ENCODE data around the gene CCDC184.
"Not testable (repeated sequence)": the region's sequence is repeated elsewhere in the genome, so short reads cannot be mapped to it uniquely, and the experiment has no call there.

The CCDC184 gene

DNA sequence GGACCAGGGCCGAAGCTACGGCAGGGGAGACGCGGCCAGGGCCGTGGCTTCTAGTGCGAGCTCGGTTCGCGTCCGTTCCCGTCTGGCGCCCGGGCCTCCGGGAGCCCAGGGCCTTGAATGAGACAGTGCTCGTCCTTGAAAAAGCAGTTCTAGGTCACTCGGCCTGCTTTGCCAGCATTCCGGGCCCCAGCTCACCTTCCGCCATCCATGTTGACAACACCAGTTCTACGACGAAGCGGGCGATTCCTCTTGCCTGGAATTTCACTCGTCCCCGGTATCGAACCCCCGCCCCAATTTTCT, 15.2 kb downstream of the CCDC184 start:
- no peak for TF ChIP-seq ZFX (IDR thresholded peaks at IDR 0.05)
- TF ChIP-seq, protein P1, sequence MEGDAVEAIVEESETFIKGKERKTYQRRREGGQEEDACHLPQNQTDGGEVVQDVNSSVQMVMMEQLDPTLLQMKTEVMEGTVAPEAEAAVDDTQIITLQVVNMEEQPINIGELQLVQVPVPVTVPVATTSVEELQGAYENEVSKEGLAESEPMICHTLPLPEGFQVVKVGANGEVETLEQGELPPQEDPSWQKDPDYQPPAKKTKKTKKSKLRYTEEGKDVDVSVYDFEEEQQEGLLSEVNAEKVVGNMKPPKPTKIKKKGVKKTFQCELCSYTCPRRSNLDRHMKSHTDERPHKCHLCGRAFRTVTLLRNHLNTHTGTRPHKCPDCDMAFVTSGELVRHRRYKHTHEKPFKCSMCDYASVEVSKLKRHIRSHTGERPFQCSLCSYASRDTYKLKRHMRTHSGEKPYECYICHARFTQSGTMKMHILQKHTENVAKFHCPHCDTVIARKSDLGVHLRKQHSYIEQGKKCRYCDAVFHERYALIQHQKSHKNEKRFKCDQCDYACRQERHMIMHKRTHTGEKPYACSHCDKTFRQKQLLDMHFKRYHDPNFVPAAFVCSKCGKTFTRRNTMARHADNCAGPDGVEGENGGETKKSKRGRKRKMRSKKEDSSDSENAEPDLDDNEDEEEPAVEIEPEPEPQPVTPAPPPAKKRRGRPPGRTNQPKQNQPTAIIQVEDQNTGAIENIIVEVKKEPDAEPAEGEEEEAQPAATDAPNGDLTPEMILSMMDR (conservative IDR thresholded peaks at IDR 0.05): no peak
- no peak overlapping the region for H3K27ac ChIP-seq

DNA sequence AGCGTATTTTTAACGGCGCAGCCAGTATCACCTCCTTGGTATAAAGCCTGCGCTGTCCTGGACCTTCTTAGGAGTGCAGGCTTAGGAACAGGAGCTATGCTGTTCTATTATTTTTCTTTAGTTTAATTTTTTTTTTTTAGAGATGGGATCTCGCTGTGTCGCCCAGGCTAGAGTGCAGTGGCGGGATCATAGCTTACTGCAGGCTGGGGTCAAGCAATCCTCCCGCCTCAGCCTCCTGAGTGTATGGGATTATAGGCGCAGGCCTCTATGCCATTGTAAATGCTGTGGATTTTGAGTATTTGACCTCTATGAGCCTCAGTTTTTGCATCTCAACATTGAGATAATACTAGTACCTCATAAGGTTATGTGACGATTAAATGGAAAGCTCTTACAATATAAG, 15.5 kb downstream of the CCDC184 start:
- TF ChIP-seq ZFX (IDR thresholded peaks at IDR 0.05): no peak
- TF ChIP-seq, protein P1 (conservative IDR thresholded peaks at IDR 0.05): no peak
- no peak overlapping the region for H3K27ac ChIP-seq

DNA sequence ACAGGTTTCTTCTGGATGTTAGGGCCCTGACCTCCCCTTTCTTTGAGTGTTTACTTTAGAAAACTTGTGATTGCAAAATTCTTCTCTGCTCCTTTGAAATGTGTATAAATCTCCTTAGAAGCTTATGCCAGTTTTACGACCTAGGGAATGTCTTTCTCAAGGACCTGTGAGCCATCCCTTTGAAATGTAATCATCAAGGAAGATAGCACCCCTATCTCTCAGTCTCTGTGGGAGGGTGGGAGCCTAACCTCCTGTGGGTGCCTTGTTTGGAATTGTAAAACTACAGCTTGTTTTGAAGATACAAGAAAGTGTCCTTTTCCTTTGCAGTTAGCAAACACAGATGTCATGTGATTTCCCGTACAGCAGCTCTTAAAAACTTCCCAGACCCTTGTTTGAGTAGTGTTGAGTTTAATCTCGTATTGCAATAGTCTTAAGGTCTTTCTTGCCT, 16.4 kb downstream of the CCDC184 start:
- no peak overlapping the region for H3K27ac ChIP-seq
- no peak for TF ChIP-seq ZFX (IDR thresholded peaks at IDR 0.05)
- TF ChIP-seq, protein P1 (conservative IDR thresholded peaks at IDR 0.05): no peak

DNA sequence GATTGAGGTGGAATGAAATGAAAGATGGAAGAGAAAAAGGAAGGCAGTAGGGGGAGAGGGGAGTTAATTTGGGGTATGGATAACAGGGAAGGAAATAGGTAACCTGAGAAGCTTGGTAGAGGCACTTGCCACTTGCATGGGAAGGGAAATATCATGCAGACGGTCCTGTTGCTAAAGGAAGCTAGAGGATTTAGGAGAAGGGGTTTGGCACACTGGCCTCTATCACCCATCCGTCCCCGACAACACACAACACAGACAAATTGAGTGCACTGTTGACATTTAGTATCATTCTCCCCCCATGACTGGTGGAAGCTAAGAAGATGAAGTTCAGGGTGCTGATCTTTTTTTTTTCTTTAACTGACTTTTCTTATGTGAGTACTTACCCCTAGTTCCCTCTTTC, 17.6 kb downstream of the CCDC184 start:
- TF ChIP-seq, protein P1 (conservative IDR thresholded peaks at IDR 0.05): no peak
- TF ChIP-seq ZFX (IDR thresholded peaks at IDR 0.05): no peak
- H3K27ac ChIP-seq: no peak overlapping the region

DNA sequence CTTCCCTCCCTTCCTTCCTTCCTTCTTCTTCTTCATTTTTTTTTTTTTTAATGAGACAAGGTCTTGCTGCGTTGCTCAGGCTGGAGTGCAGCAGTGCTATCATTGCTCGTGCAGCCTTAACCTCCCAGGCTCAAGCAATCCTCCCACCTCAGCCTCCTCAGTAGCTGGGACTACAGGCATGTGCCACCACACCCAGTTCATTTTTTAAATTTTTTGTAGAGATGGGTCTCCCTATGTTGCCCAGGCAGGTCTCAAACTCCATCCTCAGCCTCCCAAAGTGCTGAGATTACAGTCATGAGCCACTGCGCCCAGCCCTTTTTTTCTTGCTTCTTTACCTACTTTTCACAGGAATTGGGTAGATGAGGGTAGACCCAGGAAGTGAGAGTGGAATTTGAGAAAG, 18.1 kb downstream of the CCDC184 start:
- no peak overlapping the region for H3K27ac ChIP-seq
- TF ChIP-seq, protein P1 (conservative IDR thresholded peaks at IDR 0.05): no peak
- TF ChIP-seq ZFX (IDR thresholded peaks at IDR 0.05): no peak

DNA sequence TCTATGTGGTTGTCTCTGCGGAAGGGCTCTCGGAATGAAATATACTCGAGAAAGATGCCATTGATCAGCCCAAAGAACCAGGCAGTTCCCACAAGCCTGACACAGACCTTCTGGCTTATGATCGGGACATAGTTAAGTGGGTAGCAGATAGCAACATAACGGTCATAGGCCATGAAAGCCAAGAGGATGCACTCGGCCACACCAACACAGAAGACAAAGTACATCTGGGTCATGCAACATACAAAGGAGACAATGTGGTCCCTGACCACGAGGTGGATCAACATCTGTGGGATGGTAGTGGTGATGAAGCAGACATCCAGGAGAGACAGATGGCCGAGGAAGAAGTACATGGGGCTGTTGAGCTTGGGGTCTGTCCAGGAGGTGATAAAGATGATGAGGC, 19.3 kb downstream of the CCDC184 start:
- TF ChIP-seq, protein P1 (conservative IDR thresholded peaks at IDR 0.05): no peak
- TF ChIP-seq ZFX (IDR thresholded peaks at IDR 0.05): no peak

DNA sequence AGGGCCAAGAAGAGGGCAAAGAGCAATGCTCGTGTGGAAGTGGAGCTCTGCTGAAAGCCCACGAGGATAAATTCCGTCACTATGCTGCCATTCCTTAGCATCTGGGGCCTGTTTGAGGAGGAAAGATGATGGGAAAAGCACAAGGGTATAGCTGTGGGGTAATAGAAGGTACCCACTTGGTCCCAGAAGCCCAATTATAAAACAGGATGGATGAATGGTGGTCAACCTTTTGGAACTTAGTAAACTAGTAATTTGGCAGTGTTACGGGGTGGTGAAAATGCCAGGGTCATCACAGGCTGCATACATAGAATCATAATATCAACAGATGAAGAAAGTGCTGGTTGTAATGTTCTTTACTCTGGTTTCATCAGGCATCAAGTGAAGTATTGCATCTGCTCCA, 19.7 kb downstream of the CCDC184 start, which contains the start of gene OR10AD1:
TSS of gene OR10AD1 (minus strand) at position 101 of the 400 bp plus-strand sequence. CDS start at position 101, 0 bp downstream.
- TF ChIP-seq, protein P1 (conservative IDR thresholded peaks at IDR 0.05): no peak
- no peak for TF ChIP-seq ZFX (IDR thresholded peaks at IDR 0.05)

More for the DNA sequence above, 19.3 kb downstream of the CCDC184 start:
- no peak overlapping the region for H3K27ac ChIP-seq

DNA sequence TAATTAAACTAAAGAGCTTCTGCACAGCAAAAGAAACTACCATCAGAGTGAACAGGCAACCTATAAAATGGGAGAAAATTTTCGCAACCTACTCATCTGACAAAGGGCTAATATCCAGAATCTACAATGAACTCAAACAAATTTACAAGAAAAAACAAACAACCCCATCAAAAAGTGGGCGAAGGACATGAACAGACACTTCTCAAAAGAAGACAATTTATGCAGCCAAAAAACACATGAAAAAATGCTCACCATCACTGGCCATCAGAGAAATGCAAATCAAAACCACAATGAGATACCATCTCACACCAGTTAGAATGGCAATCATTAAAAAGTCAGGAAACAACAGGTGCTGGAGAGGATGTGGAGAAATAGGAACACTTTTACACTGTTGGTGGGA, 26.1 kb downstream of the CCDC184 start:
- H3K27ac ChIP-seq: not testable (repeated sequence)

More for the DNA sequence above, 19.7 kb downstream of the CCDC184 start, which contains the start of gene OR10AD1:
- H3K27ac ChIP-seq: no peak within 1 kb of the TSS
